Trophoblast cell (in vitro differentiated cells and primary cell): ENCODE measurements around the gene MINDY1.

Experiments
- DNase-seq, 2 donors: peaks; one replicate each; pipeline ENCODE4 v3.0.0-alpha.2; 2016
- H2AFZ ChIP-seq: 2 replicates; pipeline ENCODE4 v1.6.1; 2013; ENCODE audit warnings: low read length, moderate library complexity, mild to moderate bottlenecking; ENCODE audit not compliant: insufficient read depth, poor library complexity
- H2AK5ac ChIP-seq: 2 replicates; pipeline ENCODE4 v1.6.1; 2013; ENCODE audit warnings: mild to moderate bottlenecking, low read length
- H2BK120ac ChIP-seq: 2 replicates; pipeline ENCODE4 v1.6.1; 2013; ENCODE audit warnings: low read length, mild to moderate bottlenecking, moderate library complexity; ENCODE audit not compliant: insufficient read depth, poor library complexity
- H2BK12ac ChIP-seq: 2 replicates; pipeline ENCODE4 v1.6.1; 2013; ENCODE audit warnings: mild to moderate bottlenecking, low read length, moderate library complexity
- H2BK5ac ChIP-seq: 2 replicates; pipeline ENCODE4 v1.6.1; 2013; ENCODE audit warnings: low read length, low read depth, moderate library complexity, mild to moderate bottlenecking; ENCODE audit not compliant: poor library complexity
- H3K14ac ChIP-seq: 2 replicates; pipeline ENCODE4 v1.6.1; 2013; ENCODE audit warnings: mild to moderate bottlenecking, low read length
- H3K18ac ChIP-seq: 2 replicates; pipeline ENCODE4 v1.6.1; 2013; ENCODE audit warnings: mild to moderate bottlenecking, low read length
- H3K23ac ChIP-seq: 2 replicates; pipeline ENCODE4 v1.6.1; 2013; ENCODE audit warnings: low read length
- H3K27ac ChIP-seq: 2 replicates; pipeline ENCODE4 v1.5.1; 2013; ENCODE audit warnings: low read depth, mild to moderate bottlenecking, inconsistent platforms, low read length, moderate library complexity
- H3K27me3 ChIP-seq: 2 replicates; pipeline ENCODE4 v1.6.1; 2013; ENCODE audit warnings: inconsistent platforms, mild to moderate bottlenecking, low read length, moderate library complexity; ENCODE audit not compliant: insufficient read depth
- H3K36me3 ChIP-seq, 2 experiments: 1 replicate in 1 of 2; 2 replicates in 1 of 2; pipeline ENCODE4 v1.6.1; 2013; ENCODE audit warnings: low read length in 2 of 2, mild to moderate bottlenecking in 2 of 2, moderate library complexity in 1 of 2; ENCODE audit not compliant: insufficient read depth in 2 of 2, control insufficient read depth in 1 of 2
- H3K4ac ChIP-seq: 2 replicates; pipeline ENCODE4 v1.6.1; 2013; ENCODE audit warnings: low read depth, mild to moderate bottlenecking, low read length, moderate library complexity
- H3K4me1 ChIP-seq, 2 experiments: 1 replicate in 1 of 2; 2 replicates in 1 of 2; pipeline ENCODE4 v1.6.1; 2013; ENCODE audit warnings: low read length in 2 of 2, mild to moderate bottlenecking in 2 of 2, moderate library complexity in 1 of 2; ENCODE audit not compliant: insufficient read depth in 2 of 2, control insufficient read depth in 1 of 2
- H3K4me2 ChIP-seq: 2 replicates; pipeline ENCODE4 v1.6.1; 2013; ENCODE audit warnings: inconsistent platforms, mild to moderate bottlenecking, low read length, moderate library complexity
- H3K4me3 ChIP-seq: 2 replicates; pipeline ENCODE4 v1.5.1; 2013; ENCODE audit warnings: mild to moderate bottlenecking, low read depth, low read length, inconsistent platforms
- H3K79me1 ChIP-seq: one replicate; pipeline ENCODE4 v1.6.1; 2013; ENCODE audit warnings: low read length
- H3K79me2 ChIP-seq: 2 replicates; pipeline ENCODE4 v1.6.1; 2013; ENCODE audit warnings: low read length, mild to moderate bottlenecking; ENCODE audit not compliant: control insufficient read depth, insufficient read depth, poor library complexity
- H3K9ac ChIP-seq: 2 replicates; pipeline ENCODE4 v1.6.1; 2013; ENCODE audit warnings: mild to moderate bottlenecking, low read length
- H3K9me3 ChIP-seq: 2 replicates; pipeline ENCODE4 v1.6.1; 2013; ENCODE audit warnings: low read depth, mild to moderate bottlenecking, control low read depth, inconsistent platforms, low read length; ENCODE audit not compliant: insufficient read depth
- H4K12ac ChIP-seq: 2 replicates; pipeline ENCODE4 v1.6.1; 2013; ENCODE audit warnings: low read depth, mild to moderate bottlenecking, low read length, moderate library complexity
- H4K8ac ChIP-seq: 2 replicates; pipeline ENCODE4 v1.6.1; 2013; ENCODE audit warnings: low read depth, mild to moderate bottlenecking, low read length, moderate library complexity
- H4K91ac ChIP-seq: one replicate; pipeline ENCODE4 v1.6.1; 2013; ENCODE audit warnings: low read depth, mild to moderate bottlenecking, low read length, moderate library complexity
- WGBS: extraction: QIAGEN DNeasy Blood & Tissue Kit; methylation state at CpG from one replicate; pipeline ENCODE4 v1.1.7; 2013; ENCODE audit warnings: missing lambda C conversion rate; ENCODE audit not compliant: insufficient read length, insufficient coverage; ENCODE audit errors: extremely low coverage; 5-methylcytosine and 5-hydroxymethylcytosine counted together

The MINDY1 gene

DNA sequence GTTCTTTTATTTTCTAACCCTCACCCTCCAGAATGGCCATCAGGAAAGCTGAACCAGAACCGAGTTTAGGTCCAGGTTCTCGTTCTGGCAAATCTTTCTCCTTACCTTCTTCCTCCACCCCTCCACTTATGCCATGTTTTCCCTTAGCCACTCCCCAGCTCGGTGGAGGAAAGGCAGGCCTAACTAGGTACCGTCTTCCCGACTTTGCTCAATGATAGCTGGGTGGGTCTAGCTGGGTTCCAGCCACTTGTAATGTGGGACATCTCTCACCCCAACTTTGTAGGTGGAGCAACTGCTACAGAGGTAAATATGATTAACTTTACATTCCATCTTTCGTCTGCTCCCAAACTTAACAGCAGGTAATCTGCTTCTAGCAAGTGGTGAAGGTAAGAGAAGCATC, 30.3 kb upstream of the MINDY1 start:
- H2BK12ac ChIP-seq, result no peak overlapping the region
- no peak overlapping the region for H3K4me2 ChIP-seq
- no peak overlapping the region for H3K18ac ChIP-seq
- H3K79me1 ChIP-seq, result no peaks in the 10 kb centered on the region
- H3K9me3 ChIP-seq, result no peaks in the 10 kb centered on the region
- H3K79me2 ChIP-seq, result no peaks in the 10 kb centered on the region
- no peak overlapping the region for H3K9ac ChIP-seq
- H3K23ac ChIP-seq, result no peak overlapping the region
- no CpG with 5 or more reads among the region's 6 CpGs for WGBS
- H2BK120ac ChIP-seq, result no peak overlapping the region
- no peak overlapping the region for H3K4ac ChIP-seq
- no peaks in the 10 kb centered on the region for H3K27me3 ChIP-seq
- no peak overlapping the region for H4K91ac ChIP-seq
- DNase-seq, result no peak
- no peak overlapping the region for H3K4me3 ChIP-seq
- no peak overlapping the region for H2AFZ ChIP-seq
- H2AK5ac ChIP-seq, result no peak overlapping the region
- no peak overlapping the region for H4K8ac ChIP-seq
- H4K12ac ChIP-seq, result no peak overlapping the region
- no peak overlapping the region for H3K14ac ChIP-seq
- H3K27ac ChIP-seq, result no peak overlapping the region
- peaks cover 6 to 7% of the 10 kb centered on the region in 2 experiments for H3K36me3 ChIP-seq
- H2BK5ac ChIP-seq, result no peak overlapping the region
- H3K4me1 ChIP-seq, result peaks cover 0 to 3% of the 10 kb centered on the region in 2 experiments

DNA sequence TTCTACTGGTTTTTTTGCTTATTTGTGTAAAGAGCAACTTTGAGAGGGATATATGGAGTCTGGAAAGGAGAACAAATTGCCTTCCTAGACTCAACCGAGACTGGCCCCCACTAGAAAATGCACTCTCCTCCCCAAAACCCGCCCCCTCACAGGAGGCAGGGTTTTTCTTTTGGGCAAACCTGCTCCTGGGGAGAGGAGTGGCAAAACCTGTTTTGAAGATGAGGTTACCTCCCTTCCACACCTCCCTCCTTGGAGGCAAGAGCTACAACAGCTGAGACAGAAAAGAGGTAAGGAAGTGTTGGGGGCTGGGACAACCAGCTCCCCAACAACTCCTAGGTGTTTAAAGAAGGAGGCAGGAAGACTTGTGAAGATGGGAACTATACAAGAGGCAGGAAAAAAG, 29.7 kb upstream of the MINDY1 start, which contains the start of gene BNIPL:
Gene BNIPL (plus strand): TSS at position 231 of the 400 bp plus-strand sequence. CDS start 140 bp downstream, at position 371.
- no peak within 1 kb of the TSS for H3K4ac ChIP-seq
- no CpG with 5 or more reads among the region's 2 CpGs for WGBS
- H4K12ac ChIP-seq, result no peak within 1 kb of the TSS

DNA sequence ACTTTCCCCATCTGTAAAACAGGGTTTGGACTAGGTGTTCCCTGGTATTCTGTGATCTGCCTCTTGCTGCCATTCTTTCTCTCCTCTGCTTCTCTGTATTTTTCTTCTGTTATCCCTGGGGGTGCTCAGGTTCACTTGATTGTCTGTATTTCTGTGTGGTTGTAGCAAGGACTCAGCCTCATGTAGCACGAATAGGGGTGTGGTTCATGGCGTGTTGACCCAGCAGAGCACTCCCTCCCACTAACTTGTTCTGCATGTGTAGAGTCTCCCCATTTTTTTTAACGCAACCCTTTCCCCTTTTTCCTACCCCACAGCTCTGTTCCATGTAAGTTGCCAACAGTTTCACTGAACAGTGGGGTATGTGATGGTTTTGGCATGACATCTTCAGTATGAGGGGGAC, 28.5 kb upstream of the MINDY1 start:
- H2BK120ac ChIP-seq, result no peak overlapping the region
- no peak overlapping the region for H4K12ac ChIP-seq
- no peak overlapping the region for H3K23ac ChIP-seq
- H2BK5ac ChIP-seq, result no peak overlapping the region
- no peaks in the 10 kb centered on the region for H3K27me3 ChIP-seq
- no peak overlapping the region for H4K8ac ChIP-seq
- peaks cover 6 to 10% of the 10 kb centered on the region in 2 experiments for H3K36me3 ChIP-seq
- no peak overlapping the region for H3K4me3 ChIP-seq
- H3K4me2 ChIP-seq, result no peak overlapping the region
- no peaks in the 10 kb centered on the region for H3K79me1 ChIP-seq
- WGBS, result no CpG with 5 or more reads among the region's 3 CpGs
- DNase-seq, result no peak
- no peak overlapping the region for H3K27ac ChIP-seq
- H2BK12ac ChIP-seq, result no peak overlapping the region
- H3K4me1 ChIP-seq, result peaks cover 0 to 3% of the 10 kb centered on the region in 2 experiments
- H2AK5ac ChIP-seq, result no peak overlapping the region
- H3K9ac ChIP-seq, result no peak overlapping the region
- H3K18ac ChIP-seq, result no peak overlapping the region
- no peak overlapping the region for H3K14ac ChIP-seq
- no peak overlapping the region for H2AFZ ChIP-seq
- H3K9me3 ChIP-seq, result no peaks in the 10 kb centered on the region
- no peak overlapping the region for H3K4ac ChIP-seq
- H4K91ac ChIP-seq, result no peak overlapping the region
- no peaks in the 10 kb centered on the region for H3K79me2 ChIP-seq

More for the DNA sequence above, 29.7 kb upstream of the MINDY1 start, which contains the start of gene BNIPL:
- no peak within 1 kb of the TSS for H3K9ac ChIP-seq
- no peak for DNase-seq
- H3K9me3 ChIP-seq, result no peaks in the 10 kb centered on the region
- H3K79me1 ChIP-seq, result no peaks in the 10 kb centered on the region
- peaks cover 0 to 3% of the 10 kb centered on the region in 2 experiments for H3K4me1 ChIP-seq
- no peak within 1 kb of the TSS for H2BK120ac ChIP-seq
- H4K91ac ChIP-seq, result no peak within 1 kb of the TSS
- H3K23ac ChIP-seq, result no peak within 1 kb of the TSS
- no peak within 1 kb of the TSS for H3K14ac ChIP-seq
- H2BK5ac ChIP-seq, result no peak within 1 kb of the TSS
- H4K8ac ChIP-seq, result no peak within 1 kb of the TSS
- H3K4me3 ChIP-seq, result no peak within 1 kb of the TSS
- no peak within 1 kb of the TSS for H3K27ac ChIP-seq
- no peaks in the 10 kb centered on the region for H3K79me2 ChIP-seq
- H2BK12ac ChIP-seq, result no peak within 1 kb of the TSS
- no peak within 1 kb of the TSS for H2AK5ac ChIP-seq
- H3K4me2 ChIP-seq, result no peak within 1 kb of the TSS
- H3K27me3 ChIP-seq, result no peaks in the 10 kb centered on the region
- no peak within 1 kb of the TSS for H3K18ac ChIP-seq
- no peak within 1 kb of the TSS for H2AFZ ChIP-seq
- H3K36me3 ChIP-seq, result peaks cover 6 to 9% of the 10 kb centered on the region in 2 experiments

DNA sequence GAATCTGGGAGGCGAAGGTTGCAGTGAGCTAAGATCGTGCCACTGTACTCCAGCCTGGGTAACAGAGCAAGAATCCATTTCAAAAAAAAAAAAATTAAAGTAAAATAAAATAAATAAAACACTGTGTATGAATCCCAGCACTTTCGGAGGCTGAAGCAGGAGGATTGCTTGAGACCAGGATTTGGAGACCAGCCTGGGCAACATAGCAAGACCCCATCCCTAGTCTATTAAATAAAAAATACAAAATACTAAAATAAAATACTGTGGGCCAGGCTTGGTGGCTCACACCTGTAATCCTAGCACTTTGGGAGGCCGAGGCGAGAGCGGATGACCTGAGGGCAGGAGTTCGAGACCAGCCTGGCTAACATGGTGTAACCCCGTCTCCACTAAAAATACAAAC, 25.5 kb upstream of the MINDY1 start:
- Histone ChIP-seq H4K12ac (no peak overlapping the region), H3K4me2 (no peak overlapping the region), H3K27ac (no peak overlapping the region), H3K4me3 (no peak overlapping the region), H2BK120ac (no peak overlapping the region), H3K14ac (no peak overlapping the region), H4K91ac (no peak overlapping the region), H3K4me1 (peaks cover 0 to 3% of the 10 kb centered on the region in 2 experiments), H2AK5ac (no peak overlapping the region), H2BK5ac (no peak overlapping the region), H3K9ac (no peak overlapping the region), H2AFZ (no peak overlapping the region), H3K79me1 (no peaks in the 10 kb centered on the region), H3K36me3 (peaks cover 9 to 19% of the 10 kb centered on the region in 2 experiments), H3K18ac (no peak overlapping the region), H4K8ac (no peak overlapping the region), H3K79me2 (no peaks in the 10 kb centered on the region), H2BK12ac (no peak overlapping the region), H3K4ac (no peak overlapping the region), H3K23ac (no peak overlapping the region), H3K27me3 (no peaks in the 10 kb centered on the region), H3K9me3 (peaks cover 2% of the 10 kb centered on the region)
- no CpG with 5 or more reads among the region's 8 CpGs for WGBS
- DNase-seq, result no peak
